Measurements from ENCODE around the gene GNAQ.
"Not testable (repeated sequence)": the region's sequence is repeated elsewhere in the genome, so short reads cannot be mapped to it uniquely, and the experiment has no call there.

Gene GNAQ

DNA sequence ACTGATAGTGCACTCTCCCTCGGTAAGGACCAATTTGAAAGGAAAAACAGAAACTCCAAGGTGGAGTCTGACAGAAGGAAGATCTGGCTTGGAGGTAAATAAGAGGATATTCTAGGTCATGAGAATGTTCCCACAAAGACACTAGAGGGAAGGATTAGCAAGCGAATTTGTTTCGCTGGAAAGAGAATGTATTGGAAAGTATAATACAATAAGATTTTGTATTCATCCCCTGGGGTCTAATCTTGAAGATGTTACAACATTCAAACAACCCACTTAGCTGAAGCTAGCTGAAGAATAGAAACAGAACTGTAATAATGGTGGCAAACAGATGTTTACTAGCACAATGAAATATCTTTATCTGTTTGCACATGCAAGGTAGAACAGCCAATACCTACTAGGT is 158.7 kb downstream of the GNAQ start:
- no peak for DNase-seq (ENCODE audit: low read depth)

DNA sequence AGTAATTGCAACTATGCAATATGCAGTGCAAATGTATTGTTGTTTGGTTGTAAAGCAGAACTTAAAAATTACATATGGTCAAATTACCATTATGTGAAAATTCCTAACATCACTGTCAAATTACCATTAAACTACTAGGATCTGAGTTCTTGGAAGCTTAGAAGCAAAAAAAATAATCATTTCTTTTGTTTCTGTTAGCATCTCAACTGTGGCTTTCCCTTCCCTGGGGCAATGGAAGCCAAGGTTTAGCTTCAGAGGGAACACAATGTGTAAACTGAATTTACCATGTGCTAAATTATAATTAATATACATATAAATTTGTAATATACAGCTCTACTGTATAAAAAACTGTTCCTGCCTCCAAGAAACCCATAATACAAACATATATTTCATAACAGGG is 159.4 kb downstream of the GNAQ start:
- no peak for DNase-seq (ENCODE audit: low read depth)

DNA sequence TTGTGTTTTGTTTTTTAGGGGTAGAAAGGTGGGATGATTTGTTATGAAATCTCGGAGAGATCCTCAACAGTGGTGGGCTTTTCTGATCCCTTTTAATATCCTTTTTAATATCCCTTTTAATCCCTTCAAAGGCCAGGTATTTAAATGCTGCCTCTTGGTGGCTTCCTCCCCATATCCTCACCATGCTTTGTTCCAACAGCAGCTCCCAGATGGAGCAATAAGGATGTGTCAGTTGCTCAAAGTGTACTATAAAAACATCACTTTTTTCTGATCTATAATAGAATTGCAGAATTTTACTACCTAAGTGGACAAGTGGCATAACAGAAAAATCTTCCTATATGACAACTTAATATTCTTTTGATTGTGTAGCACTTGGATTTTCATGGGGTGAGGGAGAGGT is 160.1 kb downstream of the GNAQ start:
- DNase-seq (ENCODE audit: low read depth) = no peak

DNA sequence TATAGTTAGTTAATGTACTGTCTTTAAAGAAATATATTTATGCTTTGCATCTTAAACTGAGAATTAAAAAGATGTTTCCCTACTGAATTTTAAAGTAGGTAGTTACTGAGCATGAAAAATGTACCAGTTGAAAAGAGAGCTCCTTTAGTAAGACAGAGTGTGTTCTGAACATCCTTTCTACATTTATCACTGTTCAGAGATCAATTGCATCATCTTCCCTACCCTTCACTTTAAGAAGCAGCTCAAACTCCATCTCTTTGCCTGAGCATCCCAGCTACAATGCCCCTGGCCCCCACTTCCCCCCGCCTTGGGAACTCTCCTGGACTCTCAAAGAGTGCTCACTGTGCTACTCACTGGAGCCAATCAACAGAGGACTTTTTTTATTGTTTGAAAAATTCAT is 164.7 kb downstream of the GNAQ start:
- no peak for DNase-seq (ENCODE audit: low read depth)

DNA sequence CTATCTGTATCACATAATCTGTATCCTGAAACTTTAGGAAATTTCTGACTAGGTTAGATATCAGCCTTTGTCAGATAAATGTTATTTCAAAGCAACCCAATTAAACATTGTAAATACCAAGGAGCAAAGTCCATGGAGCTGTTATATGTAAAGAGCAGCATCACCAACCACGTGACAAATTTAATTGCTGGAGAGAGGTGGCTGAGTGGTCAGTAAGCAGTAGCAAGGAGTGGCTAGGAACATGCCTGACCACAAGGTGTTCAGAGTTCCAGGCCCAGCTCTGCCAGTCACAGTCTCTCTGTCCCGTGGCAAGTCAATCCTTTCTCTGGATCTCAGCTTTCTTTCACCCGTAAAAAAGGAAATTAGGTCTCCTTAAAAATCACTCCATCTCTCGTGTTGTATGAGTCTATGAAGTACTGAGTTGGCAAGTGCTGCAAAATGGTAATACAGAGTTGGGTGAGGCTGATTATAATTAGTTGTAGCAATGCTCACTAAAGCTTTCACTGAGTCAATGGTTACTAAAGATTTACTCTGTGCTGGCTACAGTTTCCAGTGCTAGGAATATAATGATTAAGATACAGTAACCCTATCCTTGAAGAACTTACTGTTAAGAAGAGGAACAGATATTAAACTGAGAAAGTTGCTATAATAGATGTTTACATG is 166.1 kb downstream of the GNAQ start:
- no peak for DNase-seq (ENCODE audit: low read depth)

DNA sequence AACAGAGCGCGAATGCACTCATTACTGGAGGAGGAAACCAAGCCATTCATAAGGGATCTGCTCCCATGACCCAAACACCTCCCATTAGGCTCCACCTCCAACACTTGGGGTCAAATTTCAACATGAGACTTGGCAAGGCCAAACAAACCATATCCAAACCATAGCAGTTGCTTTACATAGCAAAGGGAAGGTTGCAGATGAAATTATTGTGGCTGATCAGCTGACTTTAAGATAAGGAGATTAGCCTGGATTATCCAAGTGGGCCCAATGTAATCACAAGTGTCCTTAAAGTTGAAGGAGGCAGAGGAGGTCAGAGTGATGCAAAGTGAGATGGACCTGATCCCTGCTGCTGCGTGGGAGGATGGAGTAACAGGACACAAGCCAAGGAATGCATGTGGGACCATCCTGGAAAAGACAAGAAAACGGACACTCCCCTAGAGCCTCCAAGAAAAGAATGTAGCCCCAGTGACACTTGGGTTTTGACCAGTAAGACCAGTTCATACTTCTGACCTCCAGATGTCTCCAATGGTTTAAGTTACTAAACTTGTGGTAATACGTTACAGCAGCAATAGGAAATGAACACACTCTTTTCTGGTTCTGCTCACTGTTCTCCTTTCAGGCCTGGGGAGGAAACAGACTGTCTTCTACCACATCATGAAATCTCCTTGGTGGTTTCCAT is 167.3 kb downstream of the GNAQ start:
- peak; percentile 97 for DNase-seq (ENCODE audit: low read depth)

DNA sequence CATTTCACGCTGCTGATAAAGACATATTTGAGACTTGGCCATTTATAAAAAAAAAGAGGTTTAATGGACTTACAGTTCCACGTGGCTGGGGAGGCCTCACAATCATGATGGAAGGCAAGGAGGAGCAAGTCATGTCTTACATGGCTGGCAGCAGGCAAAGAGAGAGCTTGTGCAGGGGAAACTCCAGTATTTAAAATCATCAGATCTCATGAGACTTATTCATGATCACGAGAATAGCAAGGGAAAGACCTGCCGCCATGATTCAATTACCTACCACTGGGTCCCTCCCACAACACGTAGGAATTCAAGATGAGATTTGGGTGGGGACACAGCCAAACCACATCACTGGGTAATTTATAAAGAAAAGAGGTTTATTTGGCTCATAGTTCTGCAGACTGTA is 168.0 kb downstream of the GNAQ start:
- not testable (repeated sequence) for DNase-seq (ENCODE audit: low read depth)

DNA sequence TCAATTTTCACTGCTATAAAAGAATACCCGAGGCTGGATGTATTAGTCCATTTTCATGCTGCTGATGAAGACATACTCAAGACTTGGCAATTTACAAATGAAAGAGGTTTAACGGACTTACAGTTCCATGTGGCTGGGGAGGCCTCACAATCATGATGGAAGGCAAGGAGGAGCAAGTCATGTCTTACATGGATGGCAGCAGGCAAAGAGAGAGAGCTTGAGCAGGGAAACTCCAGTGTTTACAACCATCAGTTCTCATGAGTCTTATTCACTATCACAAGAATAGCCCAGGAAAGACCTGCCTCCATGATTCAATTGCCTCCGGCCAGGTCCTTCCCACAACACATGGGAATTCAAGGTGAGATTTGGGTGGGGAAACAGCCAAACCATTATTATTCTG is 170.7 kb downstream of the GNAQ start:
- DNase-seq (ENCODE audit: low read depth) = not testable (repeated sequence)

DNA sequence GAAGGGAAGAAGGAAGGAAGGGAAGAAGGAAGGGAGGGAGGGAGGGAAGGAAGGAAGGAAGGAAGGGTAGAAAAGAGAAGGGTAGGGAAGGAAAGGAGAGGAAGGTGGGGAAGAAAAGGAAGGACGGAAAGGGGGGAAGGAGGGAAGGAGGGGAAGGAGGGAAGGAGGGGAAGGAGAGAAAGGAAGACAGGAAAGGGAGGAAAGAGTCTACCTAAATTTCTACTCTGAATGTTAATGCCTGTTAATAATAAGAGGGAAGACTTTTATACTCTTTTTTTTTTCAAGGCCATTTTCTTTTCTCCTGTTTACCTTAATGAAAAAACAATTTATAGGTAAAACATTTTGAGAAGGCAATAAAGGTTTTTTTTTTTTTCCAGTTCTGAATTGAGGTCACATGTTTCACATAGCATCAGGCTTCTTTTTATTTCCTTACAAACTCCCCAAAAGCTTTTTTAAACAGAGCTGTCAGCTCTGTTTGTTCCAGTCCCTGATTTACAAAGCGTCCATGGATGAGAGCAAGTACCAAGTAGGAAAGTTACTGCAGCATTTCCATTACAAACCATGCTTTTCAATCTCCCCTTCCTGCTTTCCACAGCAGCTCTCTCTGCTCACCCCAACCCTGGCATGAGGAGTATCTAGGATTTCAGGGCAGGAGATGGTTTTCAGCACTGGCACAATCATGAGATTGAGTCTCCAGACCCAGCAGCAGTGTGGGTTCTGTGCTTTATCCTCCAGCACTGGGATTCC is 173.9 kb downstream of the GNAQ start:
- DNase-seq (ENCODE audit: low read depth) = no peak

DNA sequence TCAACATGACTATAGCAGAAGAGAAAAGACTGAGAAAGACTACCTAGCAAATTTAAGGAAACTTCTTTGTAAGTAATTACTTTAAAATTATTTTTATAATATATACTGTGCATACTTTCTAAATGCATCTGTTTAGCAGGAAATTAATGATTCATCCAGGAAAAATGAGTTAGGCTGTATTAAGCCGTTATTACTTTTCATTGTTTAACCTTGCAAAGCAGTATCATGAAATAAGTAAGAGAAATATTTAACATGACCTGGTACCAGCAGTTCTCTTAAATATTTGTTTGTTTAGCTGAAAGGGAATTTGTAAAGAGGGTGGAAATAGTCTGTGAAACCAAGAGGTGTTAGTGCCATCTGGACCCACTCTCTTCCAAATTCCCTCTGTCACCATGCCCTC is 175.0 kb downstream of the GNAQ start:
- no peak for DNase-seq (ENCODE audit: low read depth)

DNA sequence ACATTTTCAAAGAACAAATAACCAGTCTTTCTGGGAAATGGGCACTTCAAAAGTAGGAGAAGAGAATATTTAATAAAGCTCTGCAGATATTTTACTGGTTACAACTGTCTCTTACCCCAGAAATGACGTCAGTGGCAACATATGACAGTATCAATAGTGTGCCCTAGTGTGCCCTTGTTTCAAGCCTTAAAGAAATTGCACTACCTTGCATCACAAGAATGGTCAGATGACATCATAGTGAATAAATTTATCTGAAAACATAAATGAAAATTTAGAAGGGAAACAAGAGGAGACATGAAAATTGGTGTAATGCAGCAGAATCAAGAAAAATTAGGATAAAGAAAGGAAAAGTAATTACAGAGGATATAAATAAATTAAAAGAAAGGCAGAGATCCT is 176.7 kb downstream of the GNAQ start:
- DNase-seq (ENCODE audit: low read depth) = no peak

DNA sequence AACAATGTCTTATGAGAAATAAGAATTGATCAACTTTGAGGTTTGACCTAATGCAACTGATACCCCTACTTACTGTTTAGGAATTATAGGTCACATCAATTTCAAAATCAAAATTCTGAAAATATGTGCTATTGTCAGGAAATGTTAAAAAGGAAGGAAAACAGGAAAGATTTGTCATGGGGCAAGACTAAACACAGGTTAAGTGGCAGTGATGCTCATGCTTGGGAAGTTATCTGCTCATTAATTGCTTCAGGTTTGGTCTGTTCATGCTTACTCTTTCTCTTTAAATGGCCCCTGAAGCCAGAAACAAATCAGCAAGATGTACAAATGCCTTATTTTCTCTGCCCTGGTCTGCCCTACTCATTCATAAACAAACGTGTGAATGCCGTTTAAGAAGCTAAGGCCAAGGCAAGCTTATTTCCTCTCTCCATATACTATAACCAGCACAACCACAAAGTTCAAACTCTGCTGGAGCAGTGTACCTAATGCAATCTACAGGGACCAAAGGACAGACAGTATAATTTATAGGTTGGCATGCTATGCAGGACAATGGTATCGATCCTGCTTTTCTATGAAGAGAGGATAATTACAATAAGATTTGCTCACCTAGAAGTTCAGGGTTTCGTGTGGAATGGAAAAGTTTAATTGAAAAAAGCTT is 177.2 kb downstream of the GNAQ start:
- DNase-seq (ENCODE audit: low read depth) = no peak

DNA sequence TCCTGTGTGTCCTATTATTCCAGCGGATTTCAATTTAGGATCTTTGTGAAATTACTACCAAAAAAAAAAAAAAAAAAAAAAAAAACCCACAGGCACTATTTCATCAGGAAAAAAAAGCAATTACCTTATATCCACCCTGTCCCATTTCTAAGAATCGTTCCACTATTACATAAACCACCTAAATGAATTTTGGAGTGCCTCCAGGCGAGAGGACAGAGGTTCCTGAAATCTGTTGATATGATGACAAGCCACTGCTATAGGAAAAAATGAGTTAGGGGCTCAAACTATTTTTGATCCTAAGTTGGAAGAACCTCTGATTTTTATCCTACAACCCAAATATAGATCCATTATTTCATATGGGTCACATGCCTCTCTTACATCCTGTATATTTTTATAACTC is 177.9 kb downstream of the GNAQ start:
- no peak for DNase-seq (ENCODE audit: low read depth)

DNA sequence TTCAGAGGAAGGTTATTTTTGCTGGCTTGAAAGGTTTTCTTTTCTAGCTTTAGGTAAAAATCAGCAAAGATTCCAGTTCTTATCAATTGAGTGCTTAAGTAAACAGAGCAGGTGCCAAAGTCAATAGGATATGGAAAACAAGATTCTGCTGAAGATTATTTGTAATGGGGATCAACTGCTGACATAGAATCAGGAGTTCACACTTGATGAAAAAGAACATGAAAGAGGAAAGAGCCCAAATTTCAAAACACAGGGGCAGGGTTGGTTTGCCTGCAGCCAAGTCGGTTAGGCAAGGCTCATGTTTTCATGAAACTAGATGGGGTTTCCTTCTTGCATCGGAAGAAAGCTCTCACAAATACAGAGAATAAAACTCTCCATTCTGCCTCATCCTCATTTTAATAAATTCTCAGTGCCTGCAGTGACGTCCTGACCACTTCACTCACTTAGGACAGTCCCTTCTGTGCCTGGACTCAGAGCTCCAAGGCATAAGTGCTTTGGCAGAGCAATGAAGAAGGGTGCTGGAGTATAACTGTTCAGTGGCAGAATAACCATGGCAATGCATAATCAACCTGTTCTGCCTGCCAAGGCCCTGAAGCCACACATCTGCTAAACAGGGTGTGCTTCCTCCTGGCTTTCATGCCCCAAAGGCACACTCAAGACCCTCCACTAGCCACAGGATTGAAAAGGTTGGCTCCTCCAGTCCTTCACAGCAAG is 179.6 kb downstream of the GNAQ start:
- no peak for DNase-seq (ENCODE audit: low read depth)

DNA sequence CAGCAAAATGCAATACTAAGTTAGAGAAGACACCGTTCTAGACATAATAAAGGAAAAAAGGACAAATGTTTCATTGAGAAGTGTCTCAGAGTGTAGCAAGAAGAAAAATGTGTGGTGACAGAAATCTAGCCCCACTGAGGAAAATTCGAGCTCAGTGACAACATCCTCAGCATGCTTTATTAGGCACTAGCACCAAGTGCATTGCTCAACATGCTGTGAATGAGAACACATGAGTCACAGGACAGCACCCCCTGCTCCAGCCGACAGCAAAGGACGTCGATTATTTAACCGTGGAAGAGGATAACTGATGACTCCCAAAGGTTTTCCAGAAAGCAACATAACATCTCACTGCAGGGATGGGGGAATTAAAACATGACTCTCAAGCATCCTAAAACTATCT is 182.7 kb downstream of the GNAQ start:
- peak; percentile 91 for DNase-seq (ENCODE audit: low read depth)

DNA sequence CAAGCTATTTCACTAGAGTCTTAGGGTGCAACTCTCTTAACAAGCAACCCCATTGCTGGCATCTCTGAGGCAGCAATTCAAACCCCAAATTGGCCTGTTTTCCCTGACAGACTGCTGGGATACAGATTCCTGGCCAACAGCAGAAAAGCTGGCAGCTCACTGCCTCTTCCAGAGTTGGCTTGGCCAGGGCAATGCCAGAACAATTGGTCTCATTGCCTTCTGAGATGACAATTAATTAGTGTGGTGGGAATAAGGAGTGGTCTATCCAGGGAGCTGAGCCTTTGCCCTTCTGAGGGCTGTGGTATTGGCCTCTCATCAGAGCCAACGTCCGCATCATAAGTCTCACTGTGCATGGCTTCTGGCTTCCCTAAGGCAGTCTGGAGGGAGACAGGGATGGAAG is 183.2 kb downstream of the GNAQ start:
- DNase-seq (ENCODE audit: low read depth) = no peak

DNA sequence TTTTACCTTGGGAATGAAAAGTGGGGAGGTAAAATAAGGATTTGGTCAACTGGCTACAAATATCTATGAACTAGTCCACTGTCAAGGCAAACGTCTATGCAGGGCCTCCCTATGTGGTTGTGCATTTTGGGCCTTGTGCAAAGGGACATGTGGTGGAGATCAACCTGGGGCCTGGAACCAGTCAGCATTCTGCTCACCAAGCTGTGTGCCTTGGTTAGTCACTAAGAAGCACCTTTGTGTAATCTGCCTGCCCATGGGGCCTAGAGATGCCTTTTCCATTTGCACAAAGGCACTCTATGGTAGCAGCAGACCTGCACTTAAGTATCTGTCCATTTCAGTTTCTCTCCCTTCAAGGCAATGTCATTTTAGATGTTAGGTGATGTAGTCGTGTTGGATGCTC is 184.0 kb downstream of the GNAQ start:
- no peak for DNase-seq (ENCODE audit: low read depth)

DNA sequence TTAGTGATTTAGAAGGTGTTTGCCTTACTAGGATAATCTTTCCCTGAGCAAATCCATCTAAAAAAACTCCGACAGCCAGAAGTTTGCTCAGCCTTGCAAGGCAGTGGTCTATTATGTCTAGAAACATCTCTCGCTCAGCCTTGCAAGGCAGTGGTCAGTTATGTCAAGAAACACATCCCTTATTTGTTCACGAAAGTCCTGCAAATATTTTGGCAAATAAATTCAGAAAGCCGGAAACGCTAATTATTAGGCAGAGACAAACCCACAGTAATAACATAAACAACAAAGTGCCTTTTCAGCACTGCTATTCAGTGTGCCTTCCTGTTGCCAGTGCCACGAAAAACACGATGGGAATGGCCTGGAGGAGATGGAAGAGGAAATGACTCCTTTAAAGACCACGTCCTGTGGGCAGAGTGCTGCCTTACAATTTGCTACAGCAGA is 184.5 kb downstream of the GNAQ start:
- no peak for DNase-seq (ENCODE audit: low read depth)

DNA sequence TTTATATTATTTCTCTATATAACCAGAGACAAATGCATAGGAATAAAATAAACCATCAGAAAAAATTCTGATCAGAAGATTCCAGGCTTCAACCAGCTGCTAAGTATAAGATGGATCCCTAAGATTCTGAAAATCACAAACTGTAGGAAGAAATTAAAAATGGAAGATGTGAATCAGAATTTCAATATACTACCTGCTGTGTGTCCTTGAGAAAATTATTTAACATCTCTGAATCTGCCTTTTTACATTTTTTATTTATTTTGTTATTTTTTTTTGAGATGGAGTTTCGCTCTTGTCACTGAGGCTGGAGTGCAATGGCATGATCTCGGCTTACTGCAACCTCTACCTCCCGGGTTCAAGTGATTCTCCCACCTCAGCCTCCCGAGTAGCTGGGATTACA is 187.2 kb downstream of the GNAQ start:
- no peak for DNase-seq (ENCODE audit: low read depth)

DNA sequence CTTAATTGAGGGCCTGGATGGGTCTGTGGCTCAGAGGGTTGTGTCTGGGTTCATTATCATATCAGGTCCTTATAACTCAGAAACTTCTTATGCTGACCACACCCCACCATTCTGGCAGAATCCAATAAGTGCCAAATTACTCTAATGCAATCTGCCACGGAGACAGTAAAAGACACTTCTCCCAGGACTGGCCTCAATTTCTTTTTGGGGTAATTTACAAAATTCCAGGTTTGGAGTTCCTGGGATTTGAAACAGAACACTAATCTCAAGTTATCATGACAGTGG is 187.8 kb downstream of the GNAQ start:
- no peak for DNase-seq (ENCODE audit: low read depth)

DNA sequence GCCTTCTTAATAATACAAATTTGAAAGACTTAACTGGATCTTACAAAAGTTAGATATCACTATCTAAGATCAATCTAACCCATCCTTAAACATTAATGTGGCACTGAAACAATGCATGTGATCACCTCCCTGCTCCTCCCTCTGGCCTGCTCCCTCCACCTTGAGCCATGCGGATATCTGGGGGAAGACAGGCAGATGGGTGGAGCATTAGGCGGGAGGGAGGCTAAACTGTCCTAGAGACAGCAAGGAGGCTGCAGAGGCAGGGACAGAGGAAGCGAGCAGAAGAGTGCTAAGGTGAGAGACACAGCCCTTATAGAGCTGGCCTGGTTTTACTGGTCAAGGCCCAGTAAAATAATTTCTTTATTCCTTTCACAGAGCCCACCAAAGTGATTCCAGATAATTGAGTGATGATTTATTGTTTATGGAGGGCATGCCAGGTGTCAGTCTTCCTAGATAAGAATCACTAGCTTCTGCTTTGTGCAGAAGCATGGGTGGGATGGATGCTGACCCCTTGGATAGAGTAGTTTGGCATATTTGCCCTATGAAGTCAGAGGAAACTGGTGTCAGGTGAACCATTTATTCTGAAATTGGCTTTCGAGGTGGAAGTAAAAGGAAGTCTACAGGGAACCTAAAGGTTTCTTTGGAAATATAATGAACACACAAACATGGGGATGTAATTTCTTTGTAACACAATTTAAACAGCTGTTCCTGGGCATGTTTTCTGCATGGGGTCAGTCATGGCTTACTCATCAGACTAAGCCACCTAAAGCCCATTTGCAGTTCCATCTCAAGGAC is 188.3 kb downstream of the GNAQ start:
- DNase-seq (ENCODE audit: low read depth) = no peak

Data from amniotic epithelial cell (primary cell).